M059J (cell line): ENCODE measurements around the gene RECQL5. TPM values are rescaled to one million over a fixed set of nuclear protein-coding genes. Genes with fewer than 3 reads are reported as not detected.
A peak's percentile ranks its signal among the peaks of the same experiment; 100 is the strongest.

Source experiments
- DNase-seq: peaks from one replicate; pipeline ENCODE4 v3.0.0-alpha.2; 2012; ENCODE audit warnings: low read depth
- total RNA-seq: library from RNA; depleted of rRNA; stranded (reverse); fragments of >200 nt; shearing (Covaris generic); gene quantifications from 2 replicates; pipeline ENCODE4 v1.2.3, GENCODE V29; 2014

RECQL5 gene
- total RNA-seq, 1 experiment from 2014 or later: 13.1 TPM

DNA sequence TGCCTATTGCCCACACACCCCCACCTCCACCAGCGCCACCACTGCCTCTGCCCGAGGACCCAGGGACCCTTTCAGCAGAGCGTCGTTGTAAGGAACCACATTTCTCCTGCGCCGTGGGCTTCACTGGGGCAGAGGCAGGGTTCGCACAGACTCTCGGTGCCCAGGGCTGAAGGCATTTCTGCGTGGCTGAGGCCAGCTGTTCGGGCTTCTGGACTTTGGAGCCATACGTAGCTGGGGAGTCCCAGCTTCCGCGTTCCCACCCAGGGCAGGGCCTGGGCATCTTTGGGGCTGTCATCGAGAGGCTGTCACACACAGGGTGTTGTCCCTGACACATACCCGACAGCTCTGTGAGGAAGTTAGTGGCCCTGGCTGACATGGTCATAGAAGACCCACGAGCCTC lies 49.7 kb downstream of the RECQL5 start:
- no peak for DNase-seq

DNA sequence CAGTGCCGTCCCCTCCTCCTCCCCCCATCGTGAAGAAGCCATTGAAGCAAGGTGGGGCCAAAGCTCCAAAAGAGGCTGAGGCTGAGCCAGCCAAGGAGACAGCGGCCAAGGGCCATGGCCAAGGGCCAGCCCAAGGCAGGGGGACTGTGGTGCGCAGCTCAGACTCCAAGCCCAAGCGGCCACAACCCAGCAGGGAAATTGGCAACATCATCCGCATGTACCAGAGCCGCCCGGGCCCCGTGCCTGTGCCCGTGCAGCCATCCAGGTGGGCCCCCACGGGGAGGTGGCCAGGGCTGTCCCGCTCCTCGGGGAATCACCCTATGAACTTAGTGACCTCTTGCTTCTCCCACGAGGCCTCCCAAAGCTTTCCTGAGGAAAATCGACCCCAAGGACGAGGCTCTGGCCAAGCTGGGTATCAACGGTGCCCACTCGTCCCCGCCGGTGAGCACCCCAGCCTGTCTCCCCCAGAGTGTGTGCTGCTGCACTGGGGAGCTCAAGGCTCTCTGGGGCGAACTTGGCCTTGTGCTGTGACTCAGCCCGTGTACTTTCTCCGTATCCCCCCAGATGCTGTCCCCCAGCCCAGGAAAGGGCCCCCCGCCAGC lies 50.3 kb downstream of the RECQL5 start:
- no peak for DNase-seq

- DNase-seq: no peak
Measured at GRCh38 chr17:75615301-75615700, 51.7 kb downstream of the RECQL5 start.

- no peak for DNase-seq
Measured at GRCh38 chr17:75614556-75615270, 52.2 kb downstream of the RECQL5 start.

- DNase-seq: no peak
Measured at GRCh38 chr17:75614006-75614405, 52.9 kb downstream of the RECQL5 start.

DNA sequence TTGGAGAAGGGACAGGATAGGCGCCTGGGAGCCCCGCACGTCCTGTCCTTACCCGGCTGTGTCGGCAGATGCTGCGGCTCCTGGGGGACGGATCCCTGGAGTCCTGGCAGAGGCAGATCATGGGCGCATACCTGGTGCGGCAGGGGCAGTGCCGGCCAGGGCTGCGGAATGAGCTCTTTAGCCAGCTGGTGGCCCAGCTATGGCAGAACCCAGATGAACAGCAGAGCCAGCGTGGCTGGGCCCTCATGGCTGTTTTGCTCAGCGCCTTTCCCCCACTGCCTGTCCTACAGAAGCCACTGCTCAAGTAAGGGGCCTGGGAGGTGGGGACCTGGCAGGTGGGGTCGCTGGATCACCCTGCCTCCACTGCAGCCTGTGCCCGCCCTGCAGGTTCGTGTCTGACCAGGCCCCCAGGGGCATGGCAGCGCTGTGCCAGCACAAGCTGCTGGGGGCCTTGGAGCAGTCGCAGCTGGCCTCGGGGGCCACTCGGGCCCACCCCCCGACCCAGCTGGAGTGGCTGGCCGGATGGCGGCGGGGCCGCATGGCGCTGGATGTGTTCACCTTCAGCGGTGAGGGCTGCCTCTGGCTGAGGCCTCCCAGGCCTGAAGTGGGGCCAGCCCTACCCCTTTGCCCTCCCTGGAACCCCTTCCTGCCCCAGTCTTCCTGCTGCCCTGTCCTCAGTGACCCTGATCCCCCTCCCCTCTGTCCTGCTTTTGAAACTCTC lies 53.9 kb downstream of the RECQL5 start:
- DNase-seq: no peak

GRCh38 chr17:75611851-75612429 lies 55.0 kb downstream of the RECQL5 start:
- no peak for DNase-seq

DNA sequence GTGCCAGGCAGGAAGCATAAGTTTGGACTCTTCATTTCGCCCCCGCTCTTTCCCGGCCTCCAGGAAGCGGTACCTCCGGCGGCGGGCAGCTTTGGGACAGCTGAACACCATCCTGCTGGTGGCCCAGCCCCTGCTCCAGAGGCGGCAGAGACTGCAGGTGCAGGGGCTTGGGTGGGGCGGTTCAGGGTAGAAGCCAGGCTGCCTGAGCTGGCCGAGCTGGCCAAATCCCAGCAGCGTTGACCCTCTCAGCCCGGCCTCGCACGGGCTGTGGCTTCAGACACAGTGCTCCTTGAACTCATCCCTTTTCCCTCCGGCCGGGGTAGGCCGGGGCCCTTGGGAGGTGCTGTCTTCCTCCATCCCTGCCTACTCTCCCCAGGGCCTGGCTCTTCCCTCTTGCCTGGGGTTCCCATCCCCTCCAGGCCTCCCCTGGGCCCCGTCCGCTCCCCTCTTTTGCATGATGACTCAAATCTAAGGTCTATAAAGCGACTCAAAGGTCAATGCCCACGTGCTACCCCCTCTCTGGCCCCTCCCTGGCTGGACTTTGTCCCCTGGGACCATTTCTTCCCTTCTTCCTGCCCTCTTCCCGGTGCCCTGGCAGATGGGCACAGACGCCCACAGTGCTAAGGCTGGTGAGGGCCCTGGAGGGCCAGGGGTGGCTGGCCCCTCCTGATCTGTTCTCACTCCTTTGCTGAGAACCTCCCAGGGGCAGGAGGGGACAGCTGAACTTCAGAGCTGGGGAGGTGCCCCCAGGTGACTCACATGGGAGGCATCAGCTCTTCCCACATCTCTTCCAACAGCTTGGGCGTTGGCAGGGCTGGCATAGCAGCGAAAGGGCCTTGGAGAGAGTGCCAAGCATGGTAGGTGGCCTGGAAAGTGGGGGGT lies 56.6 kb downstream of the RECQL5 start:
- peak; percentile 47 for DNase-seq

GRCh38 chr17:75607086-75607485 lies 59.9 kb downstream of the RECQL5 start:
- DNase-seq: no peak

GRCh38 chr17:75605790-75606189 lies 61.2 kb downstream of the RECQL5 start:
- no peak for DNase-seq

DNA sequence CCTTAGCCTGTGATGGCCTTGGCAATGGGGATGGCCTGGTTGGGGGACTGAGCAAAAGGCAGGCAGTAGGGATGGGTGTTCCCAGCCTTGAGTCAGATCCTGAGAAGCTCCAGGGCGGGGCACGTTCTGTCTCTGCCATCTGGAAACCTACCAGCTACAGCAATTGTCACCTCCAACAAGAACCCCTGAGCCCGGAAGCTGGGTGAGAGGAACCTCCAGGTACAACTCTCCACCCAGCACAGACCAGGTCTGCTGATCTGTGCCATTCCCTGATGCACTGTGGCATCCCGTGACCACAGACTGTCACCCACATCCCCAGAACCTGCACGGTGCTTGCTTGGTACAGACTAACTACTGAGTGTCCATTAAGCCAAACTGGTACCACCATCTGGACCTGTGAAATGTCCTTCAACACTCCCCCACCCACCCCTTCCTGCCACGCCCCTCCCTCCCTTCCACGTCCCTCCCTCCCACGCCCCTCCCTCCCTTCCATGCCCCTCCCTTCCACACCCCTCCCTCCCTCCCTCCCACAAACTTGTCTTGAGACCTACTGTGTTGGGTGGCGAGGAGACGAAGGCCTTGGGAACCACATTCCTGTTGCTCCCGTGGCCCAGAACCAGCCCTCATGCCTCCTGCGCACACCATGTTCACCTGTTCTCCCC lies 62.8 kb downstream of the RECQL5 start:
- no peak for DNase-seq

DNA sequence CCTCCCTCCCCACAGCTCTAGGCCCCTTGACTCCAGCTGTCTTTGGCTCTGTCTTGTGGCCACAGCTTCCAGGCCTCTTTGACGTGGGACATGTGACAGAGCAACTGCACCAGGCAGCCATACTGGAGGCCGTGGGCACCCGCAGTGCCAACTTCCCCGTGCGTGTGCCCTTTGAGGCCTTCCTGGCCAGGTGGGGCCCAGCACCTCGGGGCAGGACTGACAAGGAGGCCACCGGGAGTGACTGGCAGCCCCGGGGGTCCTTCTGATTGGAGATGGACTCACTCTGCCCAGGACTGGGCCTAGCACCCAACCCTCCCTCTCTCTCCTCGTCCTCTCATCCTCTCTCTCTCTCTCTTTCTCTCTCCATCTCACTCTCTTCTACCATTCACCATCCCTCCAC lies 63.8 kb downstream of the RECQL5 start:
- DNase-seq: no peak

DNA sequence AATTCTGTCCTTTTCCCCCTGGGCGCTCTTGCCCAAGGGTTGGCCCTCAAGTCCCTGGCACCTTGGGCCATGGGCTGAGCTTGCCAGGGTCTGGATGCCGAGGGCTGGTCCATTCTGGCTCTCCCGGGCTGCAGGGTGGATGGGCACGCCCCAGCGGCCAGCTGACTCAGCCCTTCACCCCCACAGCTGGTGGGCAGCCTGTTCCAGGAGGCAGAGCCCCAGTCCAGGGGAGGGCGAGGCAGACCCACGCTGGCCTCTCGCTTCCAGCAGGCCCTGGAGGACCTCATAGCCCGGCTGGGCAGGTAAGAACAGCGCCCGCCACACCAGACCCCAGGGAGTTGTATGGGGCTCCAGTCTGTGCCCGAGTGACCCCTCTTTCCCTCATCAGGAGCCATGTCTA lies 64.3 kb downstream of the RECQL5 start:
- DNase-seq: no peak

DNA sequence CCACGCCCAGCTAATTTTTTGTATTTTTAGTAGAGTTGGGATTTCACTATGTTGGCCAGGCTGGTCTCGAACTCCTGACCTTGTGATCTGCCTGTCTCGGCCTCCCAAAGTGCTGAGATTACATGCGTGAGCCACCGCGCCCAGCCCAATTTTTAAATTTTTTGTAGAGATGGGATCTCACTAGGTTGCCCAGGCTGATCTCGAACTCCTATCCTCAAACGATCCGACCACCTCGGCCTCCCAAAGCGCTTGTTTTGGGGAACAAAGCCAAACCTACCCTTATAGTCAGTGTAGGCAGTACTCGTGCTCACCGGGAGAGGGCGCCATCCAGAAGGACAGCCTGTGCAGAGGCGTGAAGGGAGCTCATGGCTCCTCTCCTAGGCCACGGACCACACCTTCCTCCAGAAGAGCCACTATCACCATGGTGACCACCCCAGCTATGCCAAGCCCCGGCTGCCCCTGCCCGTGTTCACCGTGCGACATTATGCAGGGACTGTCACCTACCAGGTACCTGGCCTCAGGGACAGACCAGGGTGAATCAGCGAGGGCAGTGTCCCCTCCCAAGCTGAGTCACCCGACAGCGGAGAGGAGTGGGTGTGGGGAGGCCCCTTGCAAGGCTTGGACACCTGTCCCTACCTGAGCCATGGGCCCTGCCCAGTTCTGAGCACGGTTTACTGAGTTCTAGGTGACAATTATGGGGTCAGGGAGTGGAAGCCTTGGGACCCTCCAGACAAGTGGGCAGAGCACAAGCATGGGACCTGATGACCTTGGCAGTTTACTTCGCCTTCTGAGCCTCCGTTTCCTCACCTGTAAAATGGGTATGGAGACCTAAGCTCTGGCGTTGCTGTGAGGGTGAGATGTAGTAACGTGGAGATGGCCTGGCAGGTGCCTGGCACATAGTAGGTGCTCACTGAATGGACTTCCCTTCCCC lies 65.6 kb downstream of the RECQL5 start:
- peak; percentile 58 for DNase-seq

DNA sequence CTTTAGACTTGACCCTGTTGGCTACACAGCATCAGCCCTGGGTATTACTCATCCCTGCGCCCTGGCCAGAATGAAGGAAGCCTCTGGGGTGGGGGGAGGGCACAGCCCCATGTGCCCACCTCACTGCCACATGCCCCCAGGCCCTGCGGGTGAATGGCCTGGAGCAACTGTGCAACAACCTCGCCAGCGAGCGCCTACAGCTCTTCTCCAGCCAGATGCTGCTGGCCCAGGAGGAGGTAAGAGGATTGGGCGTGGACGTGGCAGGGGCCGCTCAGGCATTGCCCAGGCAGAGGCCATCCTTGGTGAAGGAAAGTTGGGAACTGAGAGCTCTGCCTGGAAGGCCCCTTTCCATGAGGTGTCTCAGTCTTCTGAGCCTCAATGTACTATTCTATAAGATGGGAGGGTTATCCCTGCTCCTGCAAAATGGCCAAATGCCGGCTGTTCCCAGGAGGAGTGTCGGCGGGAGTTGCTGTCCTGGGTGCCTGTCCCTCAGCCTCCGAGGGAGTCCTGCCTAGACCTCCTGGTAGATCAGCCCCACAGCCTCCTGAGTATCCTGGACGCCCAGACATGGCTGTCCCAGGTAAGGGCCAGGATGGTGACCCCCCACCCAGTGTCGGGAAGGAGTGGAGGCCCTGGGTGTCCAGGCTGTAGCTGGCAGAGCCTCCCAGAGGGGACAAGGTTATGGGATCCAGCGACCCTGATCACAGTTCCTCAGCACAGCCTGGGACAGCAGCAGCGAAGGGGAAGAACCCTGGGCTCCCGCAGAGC lies 70.5 kb downstream of the RECQL5 start:
- DNase-seq: no peak

DNA sequence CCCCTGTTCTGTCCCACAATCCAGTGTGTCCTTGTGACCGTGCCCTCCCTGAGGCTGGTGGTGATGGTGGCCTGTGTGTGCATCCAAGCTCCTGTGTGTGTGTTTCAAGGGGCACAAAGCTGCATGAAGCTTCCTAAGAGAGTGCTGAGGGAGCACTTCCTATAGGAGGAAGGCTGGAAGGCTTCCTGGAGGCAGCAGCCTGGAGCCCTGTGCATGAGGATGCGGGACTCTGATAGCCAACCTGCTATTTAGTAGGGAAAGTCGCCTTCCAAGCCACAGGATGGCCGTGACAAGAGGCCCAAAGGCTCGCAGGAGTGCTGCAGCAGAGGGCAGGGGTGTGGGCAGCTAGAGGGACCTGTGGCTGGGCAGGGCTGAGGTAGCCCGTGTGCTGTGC lies 71.0 kb downstream of the RECQL5 start:
- no peak for DNase-seq

DNA sequence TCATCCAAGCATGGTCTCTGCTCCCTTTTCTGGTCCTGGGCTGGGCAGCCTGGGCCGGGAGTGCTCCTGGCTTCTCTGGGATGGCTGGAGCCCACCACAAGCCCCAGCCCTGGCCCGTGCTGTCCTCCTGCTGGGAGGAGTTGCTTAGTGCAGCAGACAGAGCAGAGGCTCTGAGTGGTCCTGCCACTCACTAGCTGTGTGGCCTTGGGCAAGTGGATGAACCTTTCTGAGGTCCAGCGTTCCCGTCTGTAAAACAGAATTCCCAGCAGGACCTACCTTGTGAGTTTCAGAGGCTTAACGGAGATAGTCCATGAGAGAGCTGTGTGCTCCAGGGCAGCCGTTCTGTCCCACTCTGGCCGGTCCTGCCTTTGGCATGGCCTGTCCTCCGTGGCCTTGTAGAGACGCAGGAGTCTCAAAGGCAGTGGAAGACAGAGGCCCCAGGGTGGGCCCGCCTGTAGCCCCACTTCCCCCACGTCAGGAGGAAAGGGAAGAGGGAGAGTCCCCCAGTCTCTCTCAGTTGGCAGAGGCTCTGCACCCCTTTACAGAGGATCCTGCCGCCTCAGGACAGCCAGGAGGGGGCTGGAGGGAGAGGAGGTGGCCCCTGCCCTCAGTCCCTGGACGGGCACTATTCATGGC lies 71.6 kb downstream of the RECQL5 start:
- no peak for DNase-seq

DNA sequence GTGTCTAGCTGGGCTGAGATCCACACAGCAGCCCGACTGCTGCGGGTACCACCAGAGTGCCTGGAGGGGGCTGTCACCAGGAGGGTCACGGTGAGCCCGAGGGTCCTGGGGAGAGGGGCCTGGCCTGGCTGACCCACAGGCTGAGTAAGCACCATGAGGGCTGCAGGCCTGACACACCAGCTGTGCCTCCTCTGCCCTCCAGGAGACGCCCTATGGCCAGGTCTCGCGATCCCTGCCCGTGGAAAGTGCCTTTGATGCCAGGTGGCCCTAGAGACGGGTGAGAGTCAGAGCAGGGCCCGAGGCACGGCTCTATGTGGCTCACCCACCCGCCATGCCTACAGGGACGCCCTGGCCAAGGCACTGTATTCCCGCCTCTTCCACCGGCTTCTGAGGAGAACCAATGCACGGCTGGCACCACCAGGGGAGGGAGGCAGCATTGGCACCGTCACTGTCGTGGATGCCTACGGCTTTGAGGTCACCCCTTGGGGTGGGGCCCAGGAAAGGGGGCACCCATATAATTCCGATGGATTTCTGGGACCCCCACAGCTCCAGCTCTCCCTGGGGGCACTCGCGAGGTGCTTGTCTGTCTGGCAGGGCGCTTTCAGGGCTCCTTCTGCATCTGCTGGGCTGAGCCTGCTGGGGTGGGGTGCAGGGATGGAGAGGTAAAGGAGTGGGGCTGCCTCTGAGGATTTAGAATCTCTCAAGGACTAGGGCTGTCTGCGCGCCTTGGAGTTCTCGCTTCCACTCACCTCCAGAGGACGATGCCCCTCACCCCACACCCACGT lies 72.3 kb downstream of the RECQL5 start:
- DNase-seq: peak; percentile 20
